Fibroblast of pulmonary artery (primary cell): ENCODE results near the gene SEMA3D.
A peak's percentile ranks its signal among the peaks of the same experiment; 100 is the strongest.

ENCODE experiments used
- DNase-seq: peaks from one replicate; pipeline ENCODE4 v3.0.0-alpha.2; 2010; ENCODE audit warnings: low read depth
- H3K4me3 ChIP-seq: replicated peaks from 2 replicates; pipeline ENCODE4 v1.5.1; 2011; ENCODE audit warnings: low read depth, mild to moderate bottlenecking, control low read depth, low read length, moderate library complexity
- CTCF ChIP-seq: IDR thresholded peaks from 2 replicates; pipeline ENCODE4 v1.5.1; 2011; ENCODE audit warnings: mild to moderate bottlenecking, control low read depth, low read length, inconsistent platforms; ENCODE audit errors: missing control alignments

Gene SEMA3D

GRCh38 chr7:85125176-85125575, 61.7 kb downstream of the SEMA3D start:
- no peak for TF ChIP-seq CTCF
- H3K4me3 ChIP-seq = no peak overlapping the region
- no peak for DNase-seq

GRCh38 chr7:85119934-85120333, 66.9 kb downstream of the SEMA3D start:
- H3K4me3 ChIP-seq = no peak overlapping the region
- no peak for DNase-seq
- no peak for TF ChIP-seq CTCF

- no peak overlapping the region for H3K4me3 ChIP-seq
- DNase-seq = no peak
- TF ChIP-seq CTCF = no peak
Observed at GRCh38 chr7:85115862-85116261, 71.0 kb downstream of the SEMA3D start.

GRCh38 chr7:85115006-85115405, 71.8 kb downstream of the SEMA3D start:
- TF ChIP-seq CTCF = no peak
- no peak overlapping the region for H3K4me3 ChIP-seq
- no peak for DNase-seq

GRCh38 chr7:85114342-85114741, 72.5 kb downstream of the SEMA3D start:
- DNase-seq = no peak
- H3K4me3 ChIP-seq = no peak overlapping the region
- no peak for TF ChIP-seq CTCF

- DNase-seq = peak; percentile 50
- no peak overlapping the region for H3K4me3 ChIP-seq
- no peak for TF ChIP-seq CTCF
Observed at GRCh38 chr7:85111761-85112160, 75.1 kb downstream of the SEMA3D start.

- no peak for TF ChIP-seq CTCF
- no peak overlapping the region for H3K4me3 ChIP-seq
- DNase-seq = no peak
Observed at GRCh38 chr7:85106719-85107118, 80.1 kb downstream of the SEMA3D start.
